IPS-20b (cell line): ENCODE measurements around the gene PTGIS.

Experiments used
- H3K27ac ChIP-seq: one replicate; pipeline ENCODE4 v1.5.1; 2013; ENCODE audit warnings: low read length
- H3K27me3 ChIP-seq: 2 replicates; pipeline ENCODE4 v1.6.1; 2013; ENCODE audit warnings: mild to moderate bottlenecking, low read length, inconsistent platforms; ENCODE audit not compliant: insufficient read depth
- H3K36me3 ChIP-seq: 2 replicates; pipeline ENCODE4 v1.6.1; 2013; ENCODE audit warnings: low read depth, mild to moderate bottlenecking, inconsistent platforms, low read length, moderate library complexity; ENCODE audit not compliant: insufficient read depth
- H3K4me1 ChIP-seq: 2 replicates; pipeline ENCODE4 v1.6.1; 2013; ENCODE audit warnings: mild to moderate bottlenecking, control low read depth, inconsistent platforms, low read length, moderate library complexity; ENCODE audit not compliant: insufficient read depth
- H3K4me3 ChIP-seq: 2 replicates; pipeline ENCODE4 v1.5.1; 2013; ENCODE audit warnings: mild to moderate bottlenecking, low read length, inconsistent platforms
- H3K9ac ChIP-seq: 2 replicates; pipeline ENCODE4 v1.6.1; 2013; ENCODE audit warnings: low read depth, mild to moderate bottlenecking, inconsistent platforms, low read length, moderate library complexity
- H3K9me3 ChIP-seq: 2 replicates; pipeline ENCODE4 v1.6.1; 2013; ENCODE audit warnings: mild to moderate bottlenecking, low read depth, low read length, inconsistent platforms; ENCODE audit not compliant: insufficient read depth

PTGIS gene

DNA sequence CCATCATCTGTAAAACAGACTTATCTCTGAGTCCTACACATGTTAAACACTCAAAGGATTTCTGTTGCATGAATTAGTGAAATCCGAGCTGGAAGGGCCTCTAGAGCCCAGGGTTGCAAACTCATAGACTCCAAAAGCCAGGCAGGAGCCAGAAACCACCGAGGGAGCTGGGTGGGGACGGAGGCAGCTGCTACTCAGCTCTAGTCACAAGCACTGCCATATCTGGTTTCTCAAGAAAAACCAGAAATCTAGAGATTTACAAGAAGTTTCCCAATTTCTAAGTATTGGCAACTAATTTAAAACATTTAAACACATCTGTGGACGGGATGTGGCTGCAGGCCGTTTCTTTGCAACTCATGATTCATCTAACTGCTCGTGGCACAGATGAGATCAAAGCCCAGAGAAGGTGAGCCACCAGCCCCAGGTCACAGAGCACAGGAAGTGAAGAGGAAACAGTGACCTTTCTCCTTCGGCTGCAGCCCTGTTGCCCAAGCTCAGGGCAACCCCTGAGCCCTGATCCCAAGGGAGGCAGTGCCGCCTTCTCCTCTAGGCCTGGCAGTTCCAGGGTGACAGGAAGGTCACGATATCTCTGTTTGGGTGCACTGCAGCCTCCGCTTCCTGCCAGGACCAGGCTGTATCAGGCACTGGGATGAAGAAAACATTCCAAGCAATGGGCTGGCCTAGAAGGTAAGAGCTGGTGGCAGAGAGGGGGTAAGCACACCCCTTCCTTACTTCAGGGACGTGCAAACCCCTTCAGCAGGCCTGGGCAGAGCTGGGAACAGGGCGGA is 26.4 kb upstream of the PTGIS start:
- Histone ChIP-seq H3K9me3 (no peaks in the 10 kb centered on the region), H3K27me3 (no peaks in the 10 kb centered on the region), H3K4me1 (no peaks in the 10 kb centered on the region), H3K27ac (no peak overlapping the region), H3K4me3 (no peak overlapping the region), H3K9ac (no peak overlapping the region), H3K36me3 (no peaks in the 10 kb centered on the region)

DNA sequence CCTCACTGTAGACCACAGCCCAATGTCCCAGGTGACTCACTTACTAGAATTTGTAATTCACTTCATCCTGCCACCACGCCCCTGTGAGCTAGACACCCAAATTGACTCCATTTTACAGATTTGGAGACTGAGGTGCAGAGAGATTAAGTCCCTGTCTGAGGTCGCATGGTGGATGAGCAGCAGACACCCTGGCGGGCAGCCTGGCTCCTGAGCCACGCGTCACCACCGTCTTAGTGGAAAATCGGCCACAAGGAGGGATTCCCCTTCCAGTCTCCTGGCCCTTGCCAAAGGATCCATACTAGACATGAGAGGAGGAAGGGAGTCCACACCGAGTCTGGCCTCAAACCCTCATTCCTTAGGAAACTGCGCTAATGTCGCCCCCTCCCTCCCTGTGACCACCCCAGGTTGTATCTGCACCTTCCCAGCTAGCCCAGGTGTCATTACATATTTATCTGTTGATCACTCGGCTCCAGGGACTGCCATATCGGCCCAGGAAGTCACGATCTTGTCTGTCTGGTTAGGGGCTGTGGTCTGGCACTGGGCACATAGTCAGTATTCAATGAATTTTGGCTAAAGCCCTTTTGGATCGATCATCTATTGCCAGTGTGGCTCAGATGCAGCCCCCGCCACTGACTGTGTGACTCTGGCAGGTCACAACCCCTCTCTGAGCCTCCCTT is 25.7 kb upstream of the PTGIS start:
- H3K36me3 ChIP-seq = no peaks in the 10 kb centered on the region
- no peaks in the 10 kb centered on the region for H3K9me3 ChIP-seq
- H3K4me1 ChIP-seq = no peaks in the 10 kb centered on the region
- no peak overlapping the region for H3K4me3 ChIP-seq
- H3K27ac ChIP-seq = no peak overlapping the region
- H3K9ac ChIP-seq = no peak overlapping the region
- no peaks in the 10 kb centered on the region for H3K27me3 ChIP-seq

DNA sequence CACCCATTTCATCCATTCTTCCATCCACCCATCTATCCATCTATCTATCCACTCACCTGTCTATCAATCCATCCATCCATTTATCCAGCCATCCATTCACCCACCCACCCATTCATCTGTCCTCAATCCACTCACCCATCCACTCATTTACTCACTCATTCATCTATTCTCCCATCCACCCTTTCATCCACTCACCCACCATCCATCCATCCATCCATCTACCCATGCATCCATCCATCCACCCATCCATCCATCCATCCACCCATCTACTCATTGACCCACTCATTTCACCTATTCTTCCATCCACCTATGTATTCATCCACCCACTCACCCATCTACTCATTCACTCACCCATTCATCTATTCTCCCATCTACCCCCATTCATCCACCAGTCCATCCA is 24.2 kb upstream of the PTGIS start:
- no peaks in the 10 kb centered on the region for H3K27me3 ChIP-seq
- no peak overlapping the region for H3K27ac ChIP-seq
- H3K4me3 ChIP-seq = no peak overlapping the region
- H3K36me3 ChIP-seq = no peaks in the 10 kb centered on the region
- H3K9me3 ChIP-seq = no peaks in the 10 kb centered on the region
- H3K9ac ChIP-seq = no peak overlapping the region
- no peaks in the 10 kb centered on the region for H3K4me1 ChIP-seq

GRCh38 chr20:49591217-49591865 is 23.4 kb upstream of the PTGIS start:
- Histone ChIP-seq H3K4me1 (no peaks in the 10 kb centered on the region), H3K9me3 (no peaks in the 10 kb centered on the region), H3K4me3 (no peak overlapping the region), H3K27me3 (no peaks in the 10 kb centered on the region), H3K27ac (no peak overlapping the region), H3K9ac (no peak overlapping the region), H3K36me3 (no peaks in the 10 kb centered on the region)

DNA sequence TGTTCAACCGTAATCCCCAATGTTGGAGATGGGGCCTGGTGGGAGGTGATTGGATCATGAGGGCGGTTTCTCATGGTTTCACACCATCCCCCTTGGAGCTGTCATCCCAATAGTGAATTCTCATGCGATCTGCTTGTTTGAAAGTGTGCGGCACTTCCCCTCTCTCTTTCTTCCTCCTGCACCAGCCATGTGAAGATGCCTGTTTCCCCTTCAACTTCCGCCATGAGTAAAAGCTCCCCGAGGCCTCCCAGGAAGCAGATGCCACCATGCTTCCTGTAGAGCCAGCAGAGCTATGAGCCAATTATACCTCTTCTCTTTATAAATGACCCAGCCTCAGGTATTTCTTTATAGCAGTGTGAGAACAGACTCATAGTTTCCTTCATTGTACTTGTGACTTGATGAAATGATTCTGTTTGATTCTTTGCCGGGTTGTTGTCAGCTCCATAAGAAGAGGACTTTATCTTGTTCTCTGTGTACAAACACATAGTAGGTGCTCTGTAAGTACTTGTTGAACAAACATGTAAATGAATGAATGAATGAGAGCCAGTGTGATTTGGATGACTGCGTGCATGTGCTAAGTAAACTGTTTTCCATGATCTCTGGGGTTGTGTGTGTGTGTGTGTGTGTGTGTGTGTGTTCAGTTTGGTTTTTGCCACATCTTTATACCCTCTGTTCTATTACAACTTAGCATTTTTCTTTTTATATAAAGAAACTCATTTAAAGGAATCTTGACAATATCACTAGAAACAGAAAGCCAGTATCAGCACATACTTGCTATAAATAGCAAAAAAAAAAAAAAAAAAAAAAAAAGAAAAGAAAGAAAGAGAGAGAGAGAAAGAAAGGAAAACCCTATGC is 22.5 kb upstream of the PTGIS start:
- Histone ChIP-seq H3K36me3 (no peaks in the 10 kb centered on the region), H3K9me3 (no peaks in the 10 kb centered on the region), H3K4me1 (no peaks in the 10 kb centered on the region), H3K9ac (no peak overlapping the region), H3K4me3 (no peak overlapping the region), H3K27ac (no peak overlapping the region), H3K27me3 (no peaks in the 10 kb centered on the region)

DNA sequence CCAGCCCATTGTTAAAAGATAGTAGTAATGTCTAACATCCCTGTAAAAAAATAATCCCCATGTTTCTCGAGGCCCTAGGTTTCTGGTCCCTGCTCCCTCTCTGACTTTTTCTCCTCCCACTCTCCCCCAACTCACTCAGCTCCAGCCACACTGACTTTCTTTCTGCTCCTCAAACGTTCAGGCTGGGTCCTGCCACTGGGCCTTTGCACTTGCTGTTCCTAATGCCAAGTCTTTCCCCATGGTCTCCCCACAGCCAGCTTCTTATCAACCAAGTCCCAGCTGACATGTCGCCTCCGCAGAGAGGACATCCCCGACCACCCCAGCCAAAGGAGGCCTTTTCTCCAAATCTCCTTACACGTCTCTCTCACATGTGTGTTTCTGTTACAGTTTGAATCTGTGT is 21.8 kb upstream of the PTGIS start:
- no peaks in the 10 kb centered on the region for H3K4me1 ChIP-seq
- H3K9ac ChIP-seq = no peak overlapping the region
- no peaks in the 10 kb centered on the region for H3K27me3 ChIP-seq
- H3K4me3 ChIP-seq = no peak overlapping the region
- H3K36me3 ChIP-seq = no peaks in the 10 kb centered on the region
- H3K27ac ChIP-seq = no peak overlapping the region
- H3K9me3 ChIP-seq = no peaks in the 10 kb centered on the region

- peaks cover 5% of the 10 kb centered on the region; the same call in 1 of the 2 replicates for H3K9me3 ChIP-seq
- no peak overlapping the region for H3K9ac ChIP-seq
- no peaks in the 10 kb centered on the region for H3K27me3 ChIP-seq
- no peak overlapping the region for H3K27ac ChIP-seq
- no peaks in the 10 kb centered on the region for H3K4me1 ChIP-seq
- no peak overlapping the region for H3K4me3 ChIP-seq
- no peaks in the 10 kb centered on the region for H3K36me3 ChIP-seq
These were observed 19.2 kb upstream of the PTGIS start for GRCh38 chr20:49587111-49587570.

DNA sequence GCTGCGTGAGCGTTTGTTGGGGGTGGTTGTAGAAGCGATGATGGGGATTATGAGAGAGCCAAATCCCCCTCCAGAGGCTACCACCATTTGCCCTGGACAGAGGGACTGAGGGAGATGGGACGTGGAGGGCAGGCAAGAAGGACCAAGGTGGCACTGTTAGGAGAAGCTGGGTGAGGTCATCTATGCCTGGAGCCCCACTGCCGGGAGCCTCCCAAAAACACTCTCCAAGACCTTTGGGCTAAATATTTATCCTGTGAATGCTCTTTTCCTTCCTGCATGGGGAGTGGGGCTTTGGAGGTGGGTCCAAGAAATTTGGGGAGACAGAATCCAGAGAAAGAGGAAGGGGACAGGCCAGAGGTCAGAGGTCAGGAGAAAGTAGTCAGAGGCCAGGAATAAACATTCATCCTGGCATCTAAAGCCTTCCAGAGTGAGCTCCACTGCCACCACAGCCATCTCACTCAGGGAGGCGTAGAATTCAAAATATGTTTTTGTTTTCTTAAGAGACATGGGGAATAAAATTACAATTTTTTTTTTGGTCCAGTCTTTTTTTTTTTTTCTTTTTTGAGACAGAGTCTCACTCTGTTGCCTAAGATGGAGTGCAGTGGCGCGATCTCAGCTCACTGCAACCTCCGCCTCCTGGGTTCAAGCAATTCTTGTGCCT is 17.8 kb upstream of the PTGIS start:
- Histone ChIP-seq H3K27me3 (no peaks in the 10 kb centered on the region), H3K4me1 (no peaks in the 10 kb centered on the region), H3K27ac (no peak overlapping the region), H3K4me3 (no peak overlapping the region), H3K36me3 (no peaks in the 10 kb centered on the region), H3K9ac (no peak overlapping the region), H3K9me3 (peaks cover 5% of the 10 kb centered on the region)

- Histone ChIP-seq H3K27me3 (no peaks in the 10 kb centered on the region), H3K9me3 (peaks cover 5% of the 10 kb centered on the region), H3K4me1 (peaks cover 7% of the 10 kb centered on the region; the same call in 1 of the 2 replicates), H3K27ac (no peak overlapping the region), H3K4me3 (no peak overlapping the region), H3K36me3 (no peaks in the 10 kb centered on the region), H3K9ac (no peak overlapping the region)
These were observed 16.8 kb upstream of the PTGIS start for GRCh38 chr20:49584418-49585382.

GRCh38 chr20:49583669-49584417 is 15.9 kb upstream of the PTGIS start:
- peaks cover 5% of the 10 kb centered on the region for H3K9me3 ChIP-seq
- no peak overlapping the region for H3K4me3 ChIP-seq
- no peak overlapping the region for H3K27ac ChIP-seq
- H3K4me1 ChIP-seq = peaks cover 7% of the 10 kb centered on the region; the same call in 1 of the 2 replicates
- H3K27me3 ChIP-seq = no peaks in the 10 kb centered on the region
- no peak overlapping the region for H3K9ac ChIP-seq
- no peaks in the 10 kb centered on the region for H3K36me3 ChIP-seq
